Hepatocyte (in vitro differentiated cells): ENCODE data around the gene ALDH1A1. TPM values are rescaled to one million over a fixed set of nuclear protein-coding genes. Genes with fewer than 3 reads are reported as not detected.

Experiments
- DNase-seq: peaks from one replicate; pipeline ENCODE4 v3.0.0-alpha.2; 2016; ENCODE audit warnings: low spot score
- H2AFZ ChIP-seq: fragments of 200-600 bp; sonication (generic); 2 replicates; pipeline ENCODE4 v1.6.0; 2016; ENCODE audit warnings: antibody characterized with exemption, mild to moderate bottlenecking
- H3K27ac ChIP-seq: fragments of 200-600 bp; sonication (generic); 2 replicates; pipeline ENCODE4 v1.5.1; 2016; ENCODE audit warnings: mild to moderate bottlenecking
- H3K27me3 ChIP-seq: fragments of 200-600 bp; sonication (generic); 2 replicates; pipeline ENCODE4 v1.6.1; 2016
- H3K36me3 ChIP-seq: fragments of 200-600 bp; sonication (generic); replicated peaks from 2 replicates; pipeline ENCODE4 v1.5.1; 2016; ENCODE audit warnings: low read depth; ENCODE audit not compliant: insufficient read depth
- H3K4me1 ChIP-seq: fragments of 200-600 bp; sonication (generic); 2 replicates; pipeline ENCODE4 v1.5.1; 2016; ENCODE audit warnings: mild to moderate bottlenecking, moderate library complexity; ENCODE audit not compliant: insufficient read depth
- H3K4me2 ChIP-seq: fragments of 200-600 bp; sonication (generic); 2 replicates; pipeline ENCODE4 v1.6.0; 2016
- H3K4me3 ChIP-seq: fragments of 200-600 bp; sonication (generic); 2 replicates; pipeline ENCODE4 v1.5.1; 2016; ENCODE audit warnings: mild to moderate bottlenecking
- H3K79me2 ChIP-seq: fragments of 200-600 bp; sonication (generic); 2 replicates; pipeline ENCODE4 v1.6.0; 2017; ENCODE audit warnings: mild to moderate bottlenecking
- H3K9me2 ChIP-seq: fragments of 200-600 bp; sonication (generic); replicated peaks from 2 replicates; pipeline ENCODE4 v1.6.0; 2017; ENCODE audit warnings: mild to moderate bottlenecking; ENCODE audit not compliant: insufficient read depth
- H3K9me3 ChIP-seq: fragments of 200-600 bp; sonication (generic); 2 replicates; pipeline ENCODE4 v1.5.1; 2016; ENCODE audit warnings: low read depth, mild to moderate bottlenecking
- H4K20me1 ChIP-seq: fragments of 200-600 bp; sonication (generic); 2 replicates; pipeline ENCODE4 v1.6.0; 2016; ENCODE audit warnings: mild to moderate bottlenecking; ENCODE audit not compliant: insufficient read depth, poor library complexity, severe bottlenecking
- CTCF ChIP-seq: fragments of 200-600 bp; sonication (generic); IDR thresholded peaks from 2 replicates; pipeline ENCODE4 v1.5.1; 2016; ENCODE audit warnings: antibody characterized with exemption, mild to moderate bottlenecking; ENCODE audit not compliant: poor library complexity
- EZH2 ChIP-seq: fragments of 200-600 bp; sonication (generic); IDR thresholded peaks from 2 replicates; pipeline ENCODE4 v1.6.1; 2016; ENCODE audit warnings: antibody characterized with exemption, mild to moderate bottlenecking, borderline replicate concordance
- EZH2phosphoT487 ChIP-seq: fragments of 200-600 bp; sonication (generic); IDR thresholded peaks from one replicate; pipeline ENCODE4 v1.6.1; 2018; ENCODE audit warnings: antibody characterized with exemption, mild to moderate bottlenecking, low read depth, moderate library complexity; ENCODE audit not compliant: unreplicated experiment, severe bottlenecking
- WGBS: methylation state at CpG from one replicate; pipeline ENCODE4 v1.1.6; 2016; ENCODE audit warnings: low lambda C conversion rate; ENCODE audit errors: missing lambda C conversion rate; 5-methylcytosine and 5-hydroxymethylcytosine counted together
- polyA plus RNA-seq: library from polyadenylated mRNA; unstranded; fragments of >200 nt; fragmentation: Nextera tagmentation; extraction: Ambion mirVana; gene quantifications from 2 replicates; pipeline ENCODE4 v1.2.1, GENCODE V29; 2016
- total RNA-seq: library from RNA; depleted of rRNA; stranded (reverse); fragments of >200 nt; gene quantifications from 2 replicates; pipeline ENCODE4 v1.2.3, GENCODE V29; 2014

The ALDH1A1 gene
- total and polyA plus RNA-seq, 2 experiments from 2014 or later = 243 to 529 TPM

- H3K4me3 ChIP-seq = no peak overlapping the region
- no peaks in the 10 kb centered on the region for H3K36me3 ChIP-seq
- no peaks in the 10 kb centered on the region for H3K27me3 ChIP-seq
- no peaks in the 10 kb centered on the region for H3K9me2 ChIP-seq
- H4K20me1 ChIP-seq = no peaks in the 10 kb centered on the region
- TF ChIP-seq CTCF (no peak), EZH2 (no peak), EZH2phosphoT487 (no peak)
- H3K4me1 ChIP-seq = no peaks in the 10 kb centered on the region
- no peaks in the 10 kb centered on the region for H3K79me2 ChIP-seq
- H3K9me3 ChIP-seq = no peaks in the 10 kb centered on the region
- no peak for DNase-seq
- H2AFZ ChIP-seq = no peak overlapping the region
- no peak overlapping the region for H3K4me2 ChIP-seq
- WGBS = 93% methylated on average over 4 of the region's 4 CpGs
- no peak overlapping the region for H3K27ac ChIP-seq
These were observed 49.8 kb downstream of the ALDH1A1 start for GRCh38 chr9:72903103-72903502.

GRCh38 chr9:72902268-72902667 lies 50.6 kb downstream of the ALDH1A1 start:
- no peak overlapping the region for H3K27ac ChIP-seq
- no peaks in the 10 kb centered on the region for H3K9me2 ChIP-seq
- no peaks in the 10 kb centered on the region for H3K36me3 ChIP-seq
- no peaks in the 10 kb centered on the region for H3K27me3 ChIP-seq
- TF ChIP-seq EZH2 (no peak), EZH2phosphoT487 (no peak), CTCF (no peak)
- WGBS = 92% methylated on average over 1 of the region's 1 CpG
- H3K79me2 ChIP-seq = no peaks in the 10 kb centered on the region
- H3K4me1 ChIP-seq = no peaks in the 10 kb centered on the region
- no peak overlapping the region for H3K4me3 ChIP-seq
- H2AFZ ChIP-seq = no peak overlapping the region
- DNase-seq = no peak
- no peaks in the 10 kb centered on the region for H3K9me3 ChIP-seq
- H4K20me1 ChIP-seq = no peaks in the 10 kb centered on the region
- H3K4me2 ChIP-seq = no peak overlapping the region

DNA sequence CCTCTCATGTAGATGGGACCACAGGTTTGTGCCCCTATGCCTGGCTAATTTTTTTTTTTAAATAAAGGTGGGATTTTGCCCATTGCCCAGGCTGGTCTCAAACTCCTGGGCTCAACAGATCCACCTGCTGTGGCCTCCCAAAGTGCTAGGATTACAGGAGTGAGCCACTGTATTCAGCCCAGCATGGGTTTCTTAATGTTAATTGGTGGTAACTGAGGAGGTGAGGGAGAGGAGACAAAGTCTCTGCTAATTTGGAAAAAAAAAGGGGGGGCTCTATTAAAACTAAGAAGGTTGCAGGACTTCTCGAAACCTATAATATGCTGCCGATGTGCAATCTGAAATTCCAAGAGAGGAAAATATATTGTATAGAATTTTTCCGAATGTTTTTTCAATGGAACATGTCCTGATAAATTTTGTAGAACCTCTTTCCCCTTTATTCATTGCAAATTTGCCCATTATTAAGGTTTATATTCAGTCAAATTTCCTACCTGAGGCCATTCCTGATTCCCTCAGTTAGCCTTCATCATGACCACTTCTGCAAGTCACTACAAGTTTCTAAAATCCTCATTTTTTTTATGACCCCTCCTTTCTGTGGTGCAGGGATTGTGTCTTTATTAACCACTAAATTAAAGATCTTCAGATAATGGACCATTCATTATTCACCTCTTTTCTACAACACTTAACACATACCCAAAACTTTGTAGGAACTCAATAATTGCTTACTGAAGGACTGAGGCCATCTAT lies 52.9 kb downstream of the ALDH1A1 start:
- no peaks in the 10 kb centered on the region for H3K4me1 ChIP-seq
- no peaks in the 10 kb centered on the region for H3K27me3 ChIP-seq
- no peaks in the 10 kb centered on the region for H3K9me2 ChIP-seq
- H2AFZ ChIP-seq = no peak overlapping the region
- no peak overlapping the region for H3K4me2 ChIP-seq
- H3K9me3 ChIP-seq = no peaks in the 10 kb centered on the region
- no peak for DNase-seq
- H3K4me3 ChIP-seq = no peak overlapping the region
- TF ChIP-seq CTCF (no peak), EZH2phosphoT487 (no peak), EZH2 (no peak)
- H3K79me2 ChIP-seq = no peaks in the 10 kb centered on the region
- 97% methylated on average over 3 of the region's 3 CpGs for WGBS
- no peaks in the 10 kb centered on the region for H4K20me1 ChIP-seq
- H3K27ac ChIP-seq = no peak overlapping the region
- no peaks in the 10 kb centered on the region for H3K36me3 ChIP-seq
